Uterus (tissue), 2 donors: ENCODE data around the gene CLEC3A.

ENCODE experiments used
- CTCF ChIP-seq, 4 experiments: fragments of 200-600 bp in 2 of 4; fragments of 450-650 bp in 2 of 4; sonication (generic) in 2 of 4; IDR thresholded peaks; one replicate each; pipeline ENCODE4 v1.5.1; 2016 to 2019; ENCODE audit warnings: antibody characterized with exemption in 4 of 4, mild to moderate bottlenecking in 2 of 4, moderate library complexity in 1 of 4
- POLR2A ChIP-seq, 2 donors: fragments of 450-650 bp; IDR thresholded peaks; one replicate each; pipeline ENCODE4 v1.6.1; 2016; ENCODE audit warnings: antibody characterized with exemption in 2 of 2, mild to moderate bottlenecking in 1 of 2, moderate library complexity in 1 of 2

- TF ChIP-seq CTCF (IDR thresholded peaks at IDR 0.05) (no peak), POLR2A (IDR thresholded peaks at IDR 0.05) (no peak)
These were observed 29.0 kb upstream of the CLEC3A start for GRCh38 chr16:77993111-77993985.
